Measurements from ENCODE around the gene WASL. TPM values are rescaled to one million over a fixed set of nuclear protein-coding genes. Genes with fewer than 3 reads are reported as not detected.

WASL gene
- total RNA-seq, 1 experiment from 2014 or later, result 33.2 TPM

DNA sequence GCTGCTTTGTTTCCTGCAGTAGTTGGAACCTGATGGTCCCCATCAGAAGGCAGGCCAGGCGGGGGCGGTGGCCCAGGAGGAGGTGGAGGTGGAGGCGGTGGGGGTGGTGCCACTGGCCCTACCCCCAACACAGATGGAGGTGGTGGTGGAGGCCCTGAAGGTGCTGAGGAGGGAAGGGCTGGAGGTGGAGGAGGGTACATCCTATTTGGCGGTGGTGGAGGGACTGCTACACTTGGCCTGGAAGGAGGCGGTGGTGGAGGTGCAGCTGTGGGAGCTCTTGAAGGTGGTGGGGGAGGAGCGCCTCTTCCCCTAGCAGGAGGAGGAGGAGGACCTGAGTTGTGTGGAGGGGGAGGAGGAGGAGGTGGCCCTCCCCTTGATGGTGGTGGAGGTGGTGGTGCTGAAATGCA lies 56.3 kb downstream of the WASL start:
- no peak overlapping the region for H3K27ac Mint-ChIP-seq (ENCODE audit: unreplicated experiment)
- TF ChIP-seq, protein P1, sequence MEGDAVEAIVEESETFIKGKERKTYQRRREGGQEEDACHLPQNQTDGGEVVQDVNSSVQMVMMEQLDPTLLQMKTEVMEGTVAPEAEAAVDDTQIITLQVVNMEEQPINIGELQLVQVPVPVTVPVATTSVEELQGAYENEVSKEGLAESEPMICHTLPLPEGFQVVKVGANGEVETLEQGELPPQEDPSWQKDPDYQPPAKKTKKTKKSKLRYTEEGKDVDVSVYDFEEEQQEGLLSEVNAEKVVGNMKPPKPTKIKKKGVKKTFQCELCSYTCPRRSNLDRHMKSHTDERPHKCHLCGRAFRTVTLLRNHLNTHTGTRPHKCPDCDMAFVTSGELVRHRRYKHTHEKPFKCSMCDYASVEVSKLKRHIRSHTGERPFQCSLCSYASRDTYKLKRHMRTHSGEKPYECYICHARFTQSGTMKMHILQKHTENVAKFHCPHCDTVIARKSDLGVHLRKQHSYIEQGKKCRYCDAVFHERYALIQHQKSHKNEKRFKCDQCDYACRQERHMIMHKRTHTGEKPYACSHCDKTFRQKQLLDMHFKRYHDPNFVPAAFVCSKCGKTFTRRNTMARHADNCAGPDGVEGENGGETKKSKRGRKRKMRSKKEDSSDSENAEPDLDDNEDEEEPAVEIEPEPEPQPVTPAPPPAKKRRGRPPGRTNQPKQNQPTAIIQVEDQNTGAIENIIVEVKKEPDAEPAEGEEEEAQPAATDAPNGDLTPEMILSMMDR (IDR thresholded peaks at IDR 0.05; ENCODE audit: unreplicated experiment), result no peak
- intact Hi-C loops (cut with micrococcal nuclease; ENCODE audit: unreplicated experiment), result no loop called here
- H3K4me3 Mint-ChIP-seq (ENCODE audit: low read depth, unreplicated experiment), result no peak overlapping the region
- DNase-seq, result no peak
- peaks cover 17% of the 10 kb centered on the region for H3K36me3 Mint-ChIP-seq (ENCODE audit: insufficient read depth, unreplicated experiment)
- H3K4me1 Mint-ChIP-seq (ENCODE audit: low read depth, unreplicated experiment), result peaks cover 8% of the 10 kb centered on the region
- no TSS peak for BruUV-seq (replicated peaks)
- no peaks in the 10 kb centered on the region for H3K9me3 Mint-ChIP-seq (ENCODE audit: low read depth, unreplicated experiment)
- no peaks in the 10 kb centered on the region for H3K27me3 Mint-ChIP-seq (ENCODE audit: unreplicated experiment)
- CTCF ChIA-PET, result no interaction called here

DNA sequence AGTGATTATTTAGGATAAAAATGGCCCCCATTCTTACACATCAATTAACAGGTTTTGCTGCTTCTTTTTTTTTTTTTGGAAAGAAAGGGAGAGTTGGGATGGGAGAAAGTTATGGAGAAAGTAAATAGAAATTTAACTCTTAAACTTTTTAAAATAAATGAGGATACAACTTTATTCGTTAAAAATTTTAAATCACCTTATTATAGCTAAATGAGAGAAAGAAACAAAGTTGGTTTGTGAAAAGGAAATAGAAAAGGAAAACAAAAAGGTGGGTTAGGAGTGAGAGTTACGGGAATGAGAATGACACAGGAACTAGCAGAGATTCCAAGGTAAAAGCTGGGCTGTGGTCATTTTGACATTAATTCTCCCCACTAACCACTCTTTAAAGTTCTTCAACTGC lies 58.3 kb downstream of the WASL start:
- intact Hi-C loops (cut with micrococcal nuclease; ENCODE audit: unreplicated experiment), result no loop called here
- no TSS peak for BruUV-seq (replicated peaks)
- TF ChIP-seq, protein P1 (IDR thresholded peaks at IDR 0.05; ENCODE audit: unreplicated experiment), result no peak
- no peaks in the 10 kb centered on the region for H3K9me3 Mint-ChIP-seq (ENCODE audit: low read depth, unreplicated experiment)
- H3K27me3 Mint-ChIP-seq (ENCODE audit: unreplicated experiment), result no peaks in the 10 kb centered on the region
- no peak for DNase-seq
- CTCF ChIA-PET, result interaction anchor here (1.2 kb wide), 1 partner anchor 11 kb away, joined by 3 read pairs; no protein-coding TSS in a partner anchor
- H3K36me3 Mint-ChIP-seq (ENCODE audit: insufficient read depth, unreplicated experiment), result peaks cover 16% of the 10 kb centered on the region
- no peak overlapping the region for H3K4me3 Mint-ChIP-seq (ENCODE audit: low read depth, unreplicated experiment)
- H3K27ac Mint-ChIP-seq (ENCODE audit: unreplicated experiment), result no peak overlapping the region
- peaks cover 8% of the 10 kb centered on the region for H3K4me1 Mint-ChIP-seq (ENCODE audit: low read depth, unreplicated experiment)

DNA sequence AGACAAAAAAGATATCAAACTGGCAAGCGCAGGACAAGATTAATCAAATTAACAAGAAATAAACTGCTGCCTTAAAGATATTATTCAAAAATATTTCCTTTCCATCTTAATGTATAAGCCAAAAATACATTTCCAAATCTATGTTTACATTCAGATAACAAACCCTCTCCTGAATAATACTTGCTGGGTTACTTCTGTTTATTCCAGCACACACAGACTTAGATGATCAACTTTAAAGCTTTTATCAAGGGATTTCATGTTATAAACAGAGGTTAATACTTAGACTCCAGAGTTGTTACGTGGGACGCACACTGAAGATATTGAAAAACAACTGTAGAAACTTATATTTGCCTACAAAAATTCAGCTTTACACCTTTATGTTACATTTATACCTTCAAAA lies 59.6 kb downstream of the WASL start:
- BruUV-seq (replicated peaks), result no TSS peak
- no peak overlapping the region for H3K4me3 Mint-ChIP-seq (ENCODE audit: low read depth, unreplicated experiment)
- peaks cover 12% of the 10 kb centered on the region for H3K36me3 Mint-ChIP-seq (ENCODE audit: insufficient read depth, unreplicated experiment)
- CTCF ChIA-PET, result no interaction called here
- H3K9me3 Mint-ChIP-seq (ENCODE audit: low read depth, unreplicated experiment), result no peaks in the 10 kb centered on the region
- no peak for DNase-seq
- H3K27ac Mint-ChIP-seq (ENCODE audit: unreplicated experiment), result no peak overlapping the region
- H3K27me3 Mint-ChIP-seq (ENCODE audit: unreplicated experiment), result no peaks in the 10 kb centered on the region
- intact Hi-C loops (cut with micrococcal nuclease; ENCODE audit: unreplicated experiment), result no loop called here
- peaks cover 8% of the 10 kb centered on the region for H3K4me1 Mint-ChIP-seq (ENCODE audit: low read depth, unreplicated experiment)
- TF ChIP-seq, protein P1 (IDR thresholded peaks at IDR 0.05; ENCODE audit: unreplicated experiment), result no peak

DNA sequence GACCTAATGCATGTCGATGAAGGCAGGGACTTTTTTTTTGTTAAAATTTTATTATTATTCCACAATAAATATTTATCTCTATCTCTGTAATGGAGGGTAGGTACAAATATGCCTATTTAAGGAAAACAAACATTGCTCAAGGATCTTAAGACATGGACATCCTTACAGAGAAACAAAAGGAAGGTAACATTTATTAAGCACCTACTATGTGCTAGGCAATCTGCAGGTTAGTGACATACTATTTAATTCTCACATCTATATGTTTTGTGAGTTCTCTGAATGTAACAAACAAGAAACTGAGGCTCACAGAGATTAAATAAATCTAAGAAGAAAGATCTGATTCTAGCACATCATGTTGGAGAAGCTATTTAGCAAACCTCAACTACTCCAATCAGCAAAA lies 61.1 kb downstream of the WASL start:
- BruUV-seq (replicated peaks), result no TSS peak
- intact Hi-C loops (cut with micrococcal nuclease; ENCODE audit: unreplicated experiment), result no loop called here
- peaks cover 8% of the 10 kb centered on the region for H3K4me1 Mint-ChIP-seq (ENCODE audit: low read depth, unreplicated experiment)
- H3K36me3 Mint-ChIP-seq (ENCODE audit: insufficient read depth, unreplicated experiment), result peaks cover 12% of the 10 kb centered on the region
- H3K27me3 Mint-ChIP-seq (ENCODE audit: unreplicated experiment), result no peaks in the 10 kb centered on the region
- DNase-seq, result no peak
- TF ChIP-seq, protein P1 (IDR thresholded peaks at IDR 0.05; ENCODE audit: unreplicated experiment), result no peak
- H3K27ac Mint-ChIP-seq (ENCODE audit: unreplicated experiment), result no peak overlapping the region
- no peaks in the 10 kb centered on the region for H3K9me3 Mint-ChIP-seq (ENCODE audit: low read depth, unreplicated experiment)
- CTCF ChIA-PET, result no interaction called here
- H3K4me3 Mint-ChIP-seq (ENCODE audit: low read depth, unreplicated experiment), result no peak overlapping the region

Data from Calu3 (cell line).